Upper lobe of right lung (tissue), 1 donor: Measurements from ENCODE around the gene PDGFRB. TPM values are rescaled to one million over a fixed set of nuclear protein-coding genes. Genes with fewer than 3 reads are reported as not detected.

ENCODE experiments used
- ATAC-seq: fragments of 200-7000 bp; cut with Tn5 transposase; one replicate; pipeline ENCODE4 v1.9.1; 2020; ENCODE audit warnings: mild to moderate bottlenecking, moderate library complexity
- DNase-seq: peaks from one replicate; pipeline ENCODE4 v3.0.0-alpha.2; 2020
- H3K27ac ChIP-seq: fragments of 200-600 bp; one replicate; pipeline ENCODE4 v1.8.0; 2022
- H3K27me3 ChIP-seq: fragments of 200-600 bp; one replicate; pipeline ENCODE4 v1.8.0; 2022; ENCODE audit warnings: mild to moderate bottlenecking
- H3K36me3 ChIP-seq: fragments of 200-600 bp; one replicate; pipeline ENCODE4 v1.8.0; 2022
- H3K4me1 ChIP-seq: fragments of 200-600 bp; one replicate; pipeline ENCODE4 v1.8.0; 2022
- H3K4me3 ChIP-seq: fragments of 200-600 bp; one replicate; pipeline ENCODE4 v1.8.0; 2022; ENCODE audit warnings: mild to moderate bottlenecking
- H3K9me3 ChIP-seq: fragments of 200-600 bp; one replicate; pipeline ENCODE4 v1.8.0; 2022
- intact Hi-C: fragments of 100-400 bp; cut with DNase I; formaldehyde crosslinking; loops from one replicate; pipeline ENCODE4 v1.11.0; 2022
- total RNA-seq: library from RNA; stranded (reverse); fragmentation: NEBNext Ultra II Directional; extraction: Animal tissue kit (Norgen Biotek cat#: 25700); gene quantifications from one replicate; pipeline ENCODE4 v1.2.1, GENCODE V29; 2021
- TF ChIP-seq, protein P1 (sequence below): fragments of 200-600 bp; IDR thresholded peaks from one replicate; pipeline ENCODE4 v1.8.0; 2022; ENCODE audit warnings: antibody characterized with exemption
- donor health status: DM: no; HTN: yes; CAD: no; lungs with severe emphysema.

PDGFRB gene
- total RNA-seq, 1 donor from 2014 or later: 120 TPM

DNA sequence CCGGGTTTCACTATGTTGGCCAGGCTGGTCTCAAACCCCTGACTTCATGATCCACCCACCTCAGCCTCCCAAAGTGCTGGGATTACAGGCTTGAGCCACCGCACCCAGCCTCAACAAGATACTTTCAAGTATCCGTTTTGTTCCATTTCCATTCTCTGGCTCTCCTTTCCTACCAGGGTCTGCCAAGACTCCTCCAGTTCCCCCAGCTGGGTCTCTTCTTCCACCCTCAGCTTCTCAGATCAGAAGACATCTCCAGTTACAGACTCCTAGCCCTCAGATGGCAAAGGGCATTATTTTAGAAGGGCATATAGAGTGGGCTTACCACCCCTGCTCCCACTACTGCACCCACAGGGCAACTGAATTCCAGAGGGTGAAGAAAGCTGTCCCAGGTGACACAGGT is 1.5 kb upstream of the PDGFRB start:
- DNase-seq (no peak), ATAC-seq (no peak)
- no peak overlapping the region for H3K4me3 ChIP-seq
- intact Hi-C loops: no loop called here
- H3K27me3 ChIP-seq: peaks cover 6% of the 10 kb centered on the region
- H3K27ac ChIP-seq: peak overlapping the region; percentile 68
- H3K4me1 ChIP-seq: no peaks in the 10 kb centered on the region
- TF ChIP-seq, protein P1, sequence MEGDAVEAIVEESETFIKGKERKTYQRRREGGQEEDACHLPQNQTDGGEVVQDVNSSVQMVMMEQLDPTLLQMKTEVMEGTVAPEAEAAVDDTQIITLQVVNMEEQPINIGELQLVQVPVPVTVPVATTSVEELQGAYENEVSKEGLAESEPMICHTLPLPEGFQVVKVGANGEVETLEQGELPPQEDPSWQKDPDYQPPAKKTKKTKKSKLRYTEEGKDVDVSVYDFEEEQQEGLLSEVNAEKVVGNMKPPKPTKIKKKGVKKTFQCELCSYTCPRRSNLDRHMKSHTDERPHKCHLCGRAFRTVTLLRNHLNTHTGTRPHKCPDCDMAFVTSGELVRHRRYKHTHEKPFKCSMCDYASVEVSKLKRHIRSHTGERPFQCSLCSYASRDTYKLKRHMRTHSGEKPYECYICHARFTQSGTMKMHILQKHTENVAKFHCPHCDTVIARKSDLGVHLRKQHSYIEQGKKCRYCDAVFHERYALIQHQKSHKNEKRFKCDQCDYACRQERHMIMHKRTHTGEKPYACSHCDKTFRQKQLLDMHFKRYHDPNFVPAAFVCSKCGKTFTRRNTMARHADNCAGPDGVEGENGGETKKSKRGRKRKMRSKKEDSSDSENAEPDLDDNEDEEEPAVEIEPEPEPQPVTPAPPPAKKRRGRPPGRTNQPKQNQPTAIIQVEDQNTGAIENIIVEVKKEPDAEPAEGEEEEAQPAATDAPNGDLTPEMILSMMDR: no peak
- H3K36me3 ChIP-seq: no peaks in the 10 kb centered on the region
- H3K9me3 ChIP-seq: no peaks in the 10 kb centered on the region

DNA sequence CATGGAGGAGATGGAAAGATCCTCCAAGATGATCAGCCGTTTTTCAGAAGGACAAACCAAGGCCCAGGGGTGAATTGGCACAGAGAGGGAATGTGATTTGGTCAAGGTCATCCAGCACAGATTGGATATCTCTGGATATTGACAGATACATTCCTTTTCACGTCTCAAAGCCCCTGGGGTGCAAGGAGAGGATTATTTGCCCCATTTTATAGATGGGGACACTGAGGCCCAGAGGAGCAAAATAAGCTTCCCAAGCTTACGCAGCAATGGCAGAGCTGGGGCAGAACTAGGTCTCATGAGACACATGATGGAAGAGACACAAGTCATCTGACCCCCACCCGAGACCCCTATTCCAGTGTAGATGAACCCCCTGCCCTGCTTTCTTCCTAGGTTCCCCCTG is 895 bp upstream of the PDGFRB start:
- ATAC-seq: no peak
- peak overlapping the region; percentile 56 for H3K4me3 ChIP-seq
- intact Hi-C loops: no loop called here
- TF ChIP-seq, protein P1: no peak
- peak overlapping the region; percentile 68 for H3K27ac ChIP-seq
- no peaks in the 10 kb centered on the region for H3K4me1 ChIP-seq
- peaks cover 6% of the 10 kb centered on the region for H3K27me3 ChIP-seq
- no peaks in the 10 kb centered on the region for H3K9me3 ChIP-seq
- no peak for DNase-seq
- H3K36me3 ChIP-seq: no peaks in the 10 kb centered on the region

DNA sequence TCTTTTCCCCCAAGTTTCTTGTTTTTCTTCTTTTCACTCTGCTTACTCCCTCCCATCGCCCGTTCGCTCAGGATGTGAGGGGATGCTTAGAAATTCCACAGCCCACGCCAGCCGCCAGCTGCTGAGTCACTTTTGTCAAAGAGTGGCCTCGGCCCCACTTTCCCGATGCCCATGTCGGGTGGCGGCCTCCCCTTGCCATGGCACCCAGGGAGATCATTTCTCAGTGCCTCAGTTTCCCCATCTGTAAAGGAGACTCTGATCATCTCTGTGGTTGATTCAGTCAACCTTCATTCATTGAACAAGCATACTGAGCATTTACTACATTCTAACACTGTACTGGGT is 353 bp upstream of the PDGFRB start:
- TF ChIP-seq, protein P1: no peak
- H3K9me3 ChIP-seq: no peaks in the 10 kb centered on the region
- no peaks in the 10 kb centered on the region for H3K4me1 ChIP-seq
- intact Hi-C loops: no loop called here
- H3K27ac ChIP-seq: peak overlapping the region; percentile 68
- ATAC-seq (no peak), DNase-seq (no peak)
- H3K27me3 ChIP-seq: peaks cover 6% of the 10 kb centered on the region
- H3K4me3 ChIP-seq: peak overlapping the region; percentile 56
- H3K36me3 ChIP-seq: peaks cover 3% of the 10 kb centered on the region

DNA sequence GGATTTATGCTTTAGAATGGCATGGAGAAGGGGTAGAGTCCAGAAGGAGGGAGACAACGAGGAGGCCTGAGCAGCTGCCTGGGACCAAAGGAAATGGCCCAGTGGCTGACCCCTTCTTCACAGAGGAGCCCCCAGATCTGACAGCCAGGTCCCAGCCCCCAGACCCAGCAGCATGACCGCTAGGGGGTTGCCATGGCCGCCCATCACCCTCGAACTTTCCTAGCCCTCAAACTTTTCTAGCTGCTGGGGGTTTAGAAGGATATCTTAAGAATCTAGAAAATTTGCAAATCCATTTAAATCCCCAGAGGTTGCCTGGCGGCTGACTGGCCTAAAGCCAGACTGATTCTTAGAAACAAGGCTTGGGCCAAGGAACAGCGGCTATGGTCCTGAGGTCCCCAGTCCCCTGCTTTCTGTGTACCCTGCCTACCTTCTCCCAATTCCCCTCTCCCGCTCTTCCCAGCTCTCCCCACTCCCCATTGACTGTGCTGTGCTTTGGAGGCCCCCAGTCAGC is 972 bp downstream of the PDGFRB start:
- H3K4me1 ChIP-seq: no peaks in the 10 kb centered on the region
- peak overlapping the region; percentile 77 for H3K27ac ChIP-seq
- DNase-seq (no peak), ATAC-seq (no peak)
- H3K9me3 ChIP-seq: no peaks in the 10 kb centered on the region
- H3K27me3 ChIP-seq: peaks cover 6% of the 10 kb centered on the region
- H3K4me3 ChIP-seq: peak overlapping the region; percentile 56
- TF ChIP-seq, protein P1: no peak
- H3K36me3 ChIP-seq: peaks cover 5% of the 10 kb centered on the region
- intact Hi-C loops: no loop called here

DNA sequence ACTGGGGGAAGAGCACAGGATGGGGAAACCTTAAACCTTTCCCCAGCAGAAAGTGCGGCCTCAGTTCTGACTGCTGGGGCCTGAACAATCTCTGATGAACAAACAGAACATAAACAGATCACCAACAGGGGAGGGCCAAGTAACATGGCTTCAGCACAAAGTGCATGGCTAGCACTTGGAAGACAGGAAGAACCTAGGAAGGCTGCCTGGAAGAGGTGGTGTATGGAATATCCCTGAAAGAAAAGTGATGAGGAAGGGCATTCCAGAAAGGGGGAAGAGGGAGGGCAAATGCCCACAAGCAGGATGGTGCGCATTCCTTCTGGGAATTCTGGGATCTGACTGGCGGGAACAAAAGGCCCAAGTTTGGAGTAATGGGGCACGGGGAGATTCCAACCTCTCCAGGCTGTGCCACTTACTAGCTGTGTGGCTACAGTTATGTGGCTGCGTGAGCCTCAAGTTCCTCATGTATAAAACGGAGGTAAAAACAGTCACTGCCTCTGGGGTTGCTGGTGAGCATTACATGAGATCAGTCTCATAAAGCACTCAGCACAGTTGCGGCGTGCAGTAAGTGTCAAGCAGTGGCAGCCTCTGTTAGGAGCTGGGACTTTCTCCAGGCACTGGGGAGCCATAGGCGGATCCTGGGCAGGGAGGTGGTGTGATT is 1.6 kb downstream of the PDGFRB start:
- H3K4me1 ChIP-seq: no peaks in the 10 kb centered on the region
- peak overlapping the region; percentile 77 for H3K27ac ChIP-seq
- no peaks in the 10 kb centered on the region for H3K9me3 ChIP-seq
- ATAC-seq (no peak), DNase-seq (no peak)
- peaks cover 5% of the 10 kb centered on the region for H3K36me3 ChIP-seq
- peaks cover 6% of the 10 kb centered on the region for H3K27me3 ChIP-seq
- peak overlapping the region; percentile 56 for H3K4me3 ChIP-seq
- intact Hi-C loops: no loop called here
- TF ChIP-seq, protein P1: no peak
